Thyroid gland (tissue), 4 donors: Measurements from ENCODE around the gene CEP85.

ENCODE experiments used
- POLR2A ChIP-seq, 2 donors: fragments of 450-650 bp; IDR thresholded peaks; one replicate each; pipeline ENCODE4 v1.6.1; 2017; ENCODE audit warnings: antibody characterized with exemption in 2 of 2, mild to moderate bottlenecking in 2 of 2, moderate library complexity in 1 of 2
- TF ChIP-seq, protein P1 (sequence below), 6 experiments: fragments of 200-600 bp in 3 of 6; fragments of 450-650 bp in 3 of 6; sonication (generic) in 3 of 6; IDR thresholded peaks; one replicate each; pipeline ENCODE4 v1.5.1; 2016 to 2019; ENCODE audit warnings: antibody characterized with exemption in 6 of 6, mild to moderate bottlenecking in 2 of 6, inconsistent platforms in 1 of 6, moderate library complexity in 1 of 6

DNA sequence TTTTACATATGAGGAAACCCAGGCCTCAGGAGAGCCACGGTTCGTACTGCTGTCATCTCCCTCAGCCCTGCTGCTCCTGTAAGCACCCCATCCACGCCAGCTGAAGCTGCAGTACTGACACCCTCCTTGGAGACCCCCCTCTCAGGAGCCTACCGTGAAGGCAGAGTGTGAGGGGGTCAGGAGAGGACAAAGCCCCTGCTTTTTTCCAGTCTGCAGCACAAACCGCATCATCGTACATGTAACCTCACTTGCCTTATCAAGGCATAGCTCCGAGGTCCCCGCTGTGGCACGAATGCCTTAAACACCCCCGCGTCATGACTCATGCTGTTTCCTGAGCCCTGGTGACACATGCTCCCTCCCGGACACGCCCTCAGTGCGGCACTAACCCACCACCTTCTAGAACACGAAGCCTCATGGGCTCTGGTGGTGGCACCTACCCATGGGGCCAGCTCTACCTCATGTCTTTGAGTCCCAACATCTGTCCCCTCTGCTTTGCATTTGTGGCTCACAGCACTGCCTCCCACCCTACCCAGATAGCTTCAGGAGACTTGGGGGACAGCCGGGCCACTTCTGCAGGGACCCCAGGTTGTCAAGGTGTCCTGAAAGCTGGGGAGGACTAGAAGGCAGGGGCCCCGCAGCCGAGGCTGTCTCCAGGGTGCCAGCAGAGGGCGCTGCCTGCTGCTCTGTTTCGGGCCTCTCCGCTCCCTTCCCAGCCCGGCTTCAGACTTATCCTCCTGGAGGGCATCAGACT lies 50.8 kb downstream of the CEP85 start:
- TF ChIP-seq, protein P1, sequence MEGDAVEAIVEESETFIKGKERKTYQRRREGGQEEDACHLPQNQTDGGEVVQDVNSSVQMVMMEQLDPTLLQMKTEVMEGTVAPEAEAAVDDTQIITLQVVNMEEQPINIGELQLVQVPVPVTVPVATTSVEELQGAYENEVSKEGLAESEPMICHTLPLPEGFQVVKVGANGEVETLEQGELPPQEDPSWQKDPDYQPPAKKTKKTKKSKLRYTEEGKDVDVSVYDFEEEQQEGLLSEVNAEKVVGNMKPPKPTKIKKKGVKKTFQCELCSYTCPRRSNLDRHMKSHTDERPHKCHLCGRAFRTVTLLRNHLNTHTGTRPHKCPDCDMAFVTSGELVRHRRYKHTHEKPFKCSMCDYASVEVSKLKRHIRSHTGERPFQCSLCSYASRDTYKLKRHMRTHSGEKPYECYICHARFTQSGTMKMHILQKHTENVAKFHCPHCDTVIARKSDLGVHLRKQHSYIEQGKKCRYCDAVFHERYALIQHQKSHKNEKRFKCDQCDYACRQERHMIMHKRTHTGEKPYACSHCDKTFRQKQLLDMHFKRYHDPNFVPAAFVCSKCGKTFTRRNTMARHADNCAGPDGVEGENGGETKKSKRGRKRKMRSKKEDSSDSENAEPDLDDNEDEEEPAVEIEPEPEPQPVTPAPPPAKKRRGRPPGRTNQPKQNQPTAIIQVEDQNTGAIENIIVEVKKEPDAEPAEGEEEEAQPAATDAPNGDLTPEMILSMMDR (IDR thresholded peaks at IDR 0.05), result peak in 5 of 6 experiments; percentile 32 to 67 (median 47)
- no peak for TF ChIP-seq POLR2A (IDR thresholded peaks at IDR 0.05)
